GM18526 (cell line): ENCODE data around the gene DIO3.

ENCODE experiments used
- POLR2A ChIP-seq: IDR thresholded peaks from 3 replicates; pipeline ENCODE4 v1.6.1; 2011; ENCODE audit not compliant: insufficient read length; ENCODE audit errors: extremely low read depth

The DIO3 gene

GRCh38 chr14:101598571-101599233, 37.4 kb downstream of the DIO3 start:
- no peak for TF ChIP-seq POLR2A

DNA sequence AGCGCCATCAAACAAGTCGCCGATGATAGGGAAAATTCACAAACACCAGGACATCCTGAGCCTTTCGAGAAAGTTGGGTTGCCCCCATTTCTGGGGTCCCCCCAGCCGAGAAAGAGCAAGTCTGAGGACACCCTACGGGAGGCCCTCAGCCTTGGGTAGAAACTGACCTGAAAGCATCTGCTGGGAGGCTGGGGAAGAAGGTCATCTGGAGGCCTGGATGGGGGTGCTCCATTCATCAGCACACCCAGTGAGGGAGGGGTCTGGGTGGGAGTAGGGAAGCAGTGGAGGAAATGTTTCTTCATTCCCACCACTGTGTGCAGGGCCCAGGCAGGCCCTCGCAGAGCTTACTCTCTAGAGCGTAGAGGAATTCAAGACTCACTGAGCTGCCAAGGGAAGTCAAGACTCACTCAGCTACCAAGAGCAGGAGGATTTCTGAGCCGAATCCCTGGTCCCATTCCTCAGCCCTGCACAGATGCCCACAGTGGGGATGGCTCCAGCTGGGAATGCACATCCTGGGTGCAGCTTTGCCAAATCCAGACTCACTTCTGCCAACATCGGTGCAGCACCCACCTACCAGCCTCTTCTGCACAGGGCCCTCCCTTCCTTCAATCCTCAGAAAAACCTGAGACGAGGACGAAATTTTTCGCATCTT, 38.1 kb downstream of the DIO3 start:
- no peak for TF ChIP-seq POLR2A

GRCh38 chr14:101600336-101600890, 39.1 kb downstream of the DIO3 start:
- no peak for TF ChIP-seq POLR2A

DNA sequence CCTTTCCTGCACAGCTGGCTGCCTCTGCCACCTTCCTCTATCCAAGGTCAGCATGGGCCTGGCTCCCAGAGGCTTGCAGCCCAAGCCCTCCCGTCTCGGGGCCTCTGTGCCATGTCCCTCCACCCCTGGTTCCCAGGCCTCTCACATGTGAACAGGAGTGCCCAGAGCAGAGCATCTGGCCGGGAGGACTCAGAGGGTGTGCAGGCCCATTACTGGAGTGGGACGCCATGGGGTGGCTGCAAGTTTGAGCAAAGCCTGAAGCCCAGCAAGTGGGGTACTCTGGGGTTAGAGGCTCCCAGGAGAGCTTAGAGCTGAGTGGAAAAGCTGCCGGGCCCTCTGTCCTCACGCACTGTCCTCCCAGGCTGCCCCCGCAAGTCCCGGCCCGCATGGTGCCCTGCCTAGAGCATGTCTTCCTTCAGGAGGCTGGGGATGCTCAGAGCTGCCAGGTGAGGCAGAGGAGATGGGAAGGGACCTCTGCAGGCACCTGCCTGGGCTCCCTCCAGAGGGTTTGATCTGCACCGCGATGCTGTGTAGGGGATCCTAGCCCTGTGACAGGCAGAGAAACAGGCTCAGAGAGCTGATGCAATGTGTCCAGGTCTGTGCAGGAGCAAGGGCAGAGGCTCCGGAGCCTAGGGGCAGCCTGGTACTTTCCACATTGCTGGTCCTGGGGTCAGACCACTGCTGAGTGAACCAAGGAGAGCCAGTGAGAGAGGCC, 39.8 kb downstream of the DIO3 start:
- TF ChIP-seq POLR2A, result no peak

DNA sequence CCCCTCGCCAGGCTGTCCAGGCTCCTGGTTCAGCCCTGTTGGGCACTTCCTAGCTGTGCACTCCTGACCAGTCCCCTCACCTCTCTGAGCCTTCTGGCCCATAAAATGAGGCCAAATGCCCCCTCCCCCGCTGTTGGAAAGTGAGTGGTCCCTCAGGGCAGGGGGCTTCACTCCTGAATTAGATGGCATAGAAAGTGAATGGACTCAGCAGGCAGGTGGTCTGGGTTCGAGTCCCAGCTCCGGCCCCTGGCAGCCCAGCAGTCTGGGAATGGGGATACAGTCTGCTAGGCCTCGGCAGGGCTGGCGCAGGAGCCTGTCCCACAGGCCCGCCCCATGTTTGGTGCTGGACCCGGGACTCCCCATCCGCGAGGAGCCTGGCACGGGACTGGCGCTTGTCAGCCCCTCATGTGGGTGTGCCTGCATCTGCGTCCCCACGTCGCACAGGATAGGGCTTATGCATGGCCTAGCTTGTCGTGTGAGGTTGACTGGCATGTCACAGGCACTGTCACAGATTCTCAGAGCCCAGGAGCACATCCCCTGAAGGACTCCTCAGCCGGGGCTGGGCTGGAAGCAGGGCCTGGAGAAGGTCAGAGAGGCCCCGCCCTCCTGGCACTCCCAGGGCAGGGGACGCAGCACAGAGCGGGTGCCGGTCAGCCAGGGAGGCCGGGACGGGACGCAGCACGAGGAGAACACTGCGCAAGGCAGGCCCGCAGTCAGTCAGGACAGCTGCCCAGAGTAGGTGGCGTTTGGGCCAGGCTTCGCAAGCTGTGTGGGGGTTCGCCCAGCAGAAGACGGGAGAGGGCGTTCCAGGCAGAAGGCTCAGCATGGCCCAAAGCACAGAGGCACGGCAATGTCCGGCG, 40.5 kb downstream of the DIO3 start:
- no peak for TF ChIP-seq POLR2A

- no peak for TF ChIP-seq POLR2A
These were observed 41.2 kb downstream of the DIO3 start for GRCh38 chr14:101602466-101602840.

- no peak for TF ChIP-seq POLR2A
These were observed 41.8 kb downstream of the DIO3 start for GRCh38 chr14:101603096-101603495.

GRCh38 chr14:101604228-101604934, 43.1 kb downstream of the DIO3 start:
- TF ChIP-seq POLR2A, result no peak

DNA sequence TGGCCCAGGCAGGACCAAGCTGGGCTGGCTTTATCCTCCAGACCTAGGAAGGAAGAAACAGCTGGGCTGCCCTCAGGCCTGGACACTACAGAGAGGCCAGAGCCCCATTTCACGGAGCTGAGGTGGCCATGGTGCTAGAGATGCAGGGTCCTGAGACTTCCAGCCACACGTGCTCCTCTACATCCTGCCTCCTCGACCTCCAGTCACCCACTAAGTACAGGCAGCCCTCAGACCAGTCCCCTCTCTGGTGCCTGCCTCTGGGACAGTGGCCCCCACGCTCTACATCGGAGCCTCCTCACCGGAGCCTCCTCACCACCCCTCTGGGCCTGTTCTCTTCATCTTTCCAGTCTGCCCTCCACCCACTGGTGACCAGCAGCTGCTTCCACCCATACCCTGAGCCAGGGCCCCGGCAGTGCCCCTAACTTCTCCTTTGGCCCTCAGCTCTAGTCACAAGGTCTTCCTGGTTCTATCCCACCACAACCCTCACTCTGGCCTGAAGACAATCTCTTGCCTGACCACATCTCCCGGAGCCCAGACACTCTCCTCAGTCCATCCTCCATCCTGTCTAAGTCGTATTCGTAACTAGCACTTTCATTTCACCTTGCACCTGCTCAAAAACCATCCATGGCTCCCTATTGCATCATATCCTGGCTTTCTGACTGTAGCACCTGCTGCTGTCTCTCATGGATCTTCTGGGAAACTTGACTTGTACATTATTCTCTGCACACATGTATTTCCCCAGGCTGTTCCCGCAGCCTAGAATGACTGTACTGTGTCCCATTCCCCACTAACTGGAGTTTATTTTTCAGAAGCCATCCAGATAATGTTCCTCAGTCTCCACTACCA, 43.9 kb downstream of the DIO3 start:
- no peak for TF ChIP-seq POLR2A

DNA sequence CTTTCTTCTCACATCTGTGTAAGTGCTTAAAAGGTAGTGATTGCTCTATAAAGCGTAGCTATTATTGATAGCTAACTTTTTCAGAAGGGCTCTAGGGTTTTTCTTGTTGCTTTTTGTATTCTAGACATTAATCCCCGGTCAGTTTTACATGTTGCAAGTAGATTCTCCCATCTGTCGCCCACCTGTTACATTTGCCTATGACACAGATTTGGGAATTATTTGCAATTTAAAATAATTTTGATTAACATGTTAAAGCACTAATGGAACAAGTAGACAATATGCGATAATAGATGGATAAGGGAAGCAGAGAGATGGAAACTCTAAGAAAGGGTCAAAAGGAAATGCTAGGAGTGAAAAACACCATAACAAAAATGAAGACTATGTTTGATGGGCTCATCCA, 44.5 kb downstream of the DIO3 start:
- TF ChIP-seq POLR2A, result no peak
